Activated CD8-positive, alpha-beta T cell treated with anti-CD3 and anti-CD28 coated beads for 36 hours (primary cell): ENCODE results near the gene PDE6D. TPM values are rescaled to one million over a fixed set of nuclear protein-coding genes. Genes with fewer than 3 reads are reported as not detected.
A peak's percentile ranks its signal among the peaks of the same experiment; 100 is the strongest.

ENCODE experiments used
- ATAC-seq: fragments of 200-7000 bp; cut with Tn5 transposase; one replicate; pipeline ENCODE4 v1.10.0; 2021; ENCODE audit warnings: mild to moderate bottlenecking, moderate library complexity
- CTCF ChIA-PET: fragments of 350-600 bp; sonication (Branson Sonifier 250); formaldehyde crosslinking; loops from one replicate; lab custom pipeline; 2021; ENCODE audit warnings: antibody characterized with exemption; lab: Charles Lee
- POLR2A ChIA-PET: fragments of 350-600 bp; sonication (Branson Sonifier 250); formaldehyde crosslinking; loops from one replicate; lab custom pipeline; 2021; ENCODE audit warnings: antibody characterized with exemption; lab: Charles Lee
- DNase-seq: peaks from one replicate; pipeline ENCODE4 v3.0.0-alpha.2; 2020
- H3K27ac Mint-ChIP-seq: one replicate; pipeline ENCODE4 v1.8.0; 2021; ENCODE audit warnings: mild to moderate bottlenecking, mixed read lengths
- H3K27me3 Mint-ChIP-seq: one replicate; pipeline ENCODE4 v1.8.0; 2021; ENCODE audit warnings: mixed read lengths
- H3K36me3 Mint-ChIP-seq: one replicate; pipeline ENCODE4 v1.8.0; 2021; ENCODE audit warnings: low read depth, mixed read lengths
- H3K4me1 Mint-ChIP-seq: one replicate; pipeline ENCODE4 v1.8.0; 2021; ENCODE audit warnings: low read depth, mixed read lengths
- H3K4me3 Mint-ChIP-seq: one replicate; pipeline ENCODE4 v1.8.0; 2021; ENCODE audit warnings: mild to moderate bottlenecking, moderate library complexity, mixed read lengths
- H3K9me3 Mint-ChIP-seq: one replicate; pipeline ENCODE4 v1.8.0; 2021; ENCODE audit warnings: mixed read lengths
- CTCF ChIP-seq: fragments of 200-600 bp; IDR thresholded peaks from one replicate; pipeline ENCODE4 v1.8.0; 2022; ENCODE audit warnings: antibody characterized with exemption, mild to moderate bottlenecking
- intact Hi-C: fragments of 100-400 bp; cut with micrococcal nuclease; formaldehyde crosslinking; loops from one replicate; pipeline ENCODE4 v1.10.0; 2022
- total RNA-seq, 2 experiments: library from RNA; stranded (reverse); gene quantifications; one replicate each; pipeline ENCODE4 v1.2.3, GENCODE V29; 2021

The PDE6D gene
- total RNA-seq, 2 experiments from 2014 or later, result 22.8 to 23.5 TPM

GRCh38 chr2:231765496-231765929 is 15.6 kb downstream of the PDE6D start:
- ChIA-PET CTCF (no interaction called here), POLR2A (interaction anchor here (0.7 to 0.8 kb wide), 2 partner anchors 51 to 152 kb away, joined by 3 to 5 read pairs; no protein-coding TSS in a partner anchor)
- Mint-ChIP-seq H3K4me1 (peaks cover 18% of the 10 kb centered on the region), H3K4me3 (no peak overlapping the region), H3K9me3 (no peaks in the 10 kb centered on the region), H3K27me3 (no peaks in the 10 kb centered on the region), H3K27ac (no peak overlapping the region), H3K36me3 (no peaks in the 10 kb centered on the region)
- no peak for DNase-seq
- intact Hi-C loops, result no loop called here
- ATAC-seq, result peak; percentile 64
- no peak for TF ChIP-seq CTCF

- H3K27ac Mint-ChIP-seq, result no peak overlapping the region
- H3K27me3 Mint-ChIP-seq, result no peaks in the 10 kb centered on the region
- H3K9me3 Mint-ChIP-seq, result no peaks in the 10 kb centered on the region
- CTCF ChIA-PET, result no interaction called here
- POLR2A ChIA-PET, result interaction anchor here (1.1 kb wide), 1 partner anchor 12 kb away, joined by 4 read pairs; no protein-coding TSS in a partner anchor
- peaks cover 17% of the 10 kb centered on the region for H3K4me1 Mint-ChIP-seq
- H3K4me3 Mint-ChIP-seq, result no peak overlapping the region
- H3K36me3 Mint-ChIP-seq, result no peaks in the 10 kb centered on the region
- ATAC-seq, result no peak
- intact Hi-C loops, result no loop called here
- TF ChIP-seq CTCF, result no peak
- no peak for DNase-seq
Measured at GRCh38 chr2:231764760-231765159, 16.3 kb downstream of the PDE6D start.

GRCh38 chr2:231764124-231764523 is 17.0 kb downstream of the PDE6D start:
- no peak for TF ChIP-seq CTCF
- POLR2A ChIA-PET, result interaction anchor here (1.1 kb wide), 1 partner anchor 13 kb away, joined by 4 read pairs; no protein-coding TSS in a partner anchor
- no peaks in the 10 kb centered on the region for H3K36me3 Mint-ChIP-seq
- ATAC-seq (no peak), DNase-seq (no peak)
- CTCF ChIA-PET, result interaction anchor here (0.9 kb wide), 1 partner anchor 49 kb away, joined by 3 read pairs; no protein-coding TSS in a partner anchor
- intact Hi-C loops, result no loop called here
- H3K4me1 Mint-ChIP-seq, result peaks cover 11% of the 10 kb centered on the region
- H3K27ac Mint-ChIP-seq, result no peak overlapping the region
- no peak overlapping the region for H3K4me3 Mint-ChIP-seq
- no peaks in the 10 kb centered on the region for H3K9me3 Mint-ChIP-seq
- no peaks in the 10 kb centered on the region for H3K27me3 Mint-ChIP-seq

- intact Hi-C loops, result no loop called here
- no peak for TF ChIP-seq CTCF
- Mint-ChIP-seq H3K27ac (no peak overlapping the region), H3K4me1 (peaks cover 11% of the 10 kb centered on the region), H3K36me3 (no peaks in the 10 kb centered on the region), H3K9me3 (no peaks in the 10 kb centered on the region), H3K4me3 (no peak overlapping the region), H3K27me3 (no peaks in the 10 kb centered on the region)
- no peak for DNase-seq
- ChIA-PET POLR2A (interaction anchor here (1.5 kb wide), 1 partner anchor 95 kb away, joined by 3 read pairs; no protein-coding TSS in a partner anchor), CTCF (interaction anchor here (0.8 to 1.2 kb wide), 3 partner anchors 9 to 160 kb away, joined by 3 to 5 read pairs (median 3); no protein-coding TSS in a partner anchor)
- no peak for ATAC-seq
Measured at GRCh38 chr2:231761735-231762134, 19.3 kb downstream of the PDE6D start.

- H3K27me3 Mint-ChIP-seq, result no peaks in the 10 kb centered on the region
- TF ChIP-seq CTCF, result no peak
- ATAC-seq (no peak), DNase-seq (no peak)
- H3K36me3 Mint-ChIP-seq, result no peaks in the 10 kb centered on the region
- H3K4me3 Mint-ChIP-seq, result no peak overlapping the region
- ChIA-PET CTCF (interaction anchor here (1.2 kb wide), 1 partner anchor 36 kb away, joined by 3 read pairs; no protein-coding TSS in a partner anchor), POLR2A (no interaction called here)
- intact Hi-C loops, result no loop called here
- peaks cover 4% of the 10 kb centered on the region for H3K4me1 Mint-ChIP-seq
- no peak overlapping the region for H3K27ac Mint-ChIP-seq
- no peaks in the 10 kb centered on the region for H3K9me3 Mint-ChIP-seq
Measured at GRCh38 chr2:231752061-231752460, 29.0 kb downstream of the PDE6D start.
